GM18511 (cell line): ENCODE results near the gene LRSAM1.

ENCODE experiments used
- ATAC-seq: cut with Tn5 transposase; IDR thresholded peaks from one replicate; pipeline ENCODE4 v1.9.1; 2021; ENCODE audit warnings: mild to moderate bottlenecking, moderate library complexity; ENCODE audit not compliant: unreplicated experiment

LRSAM1 gene

GRCh38 chr9:127529671-127530070 lies 78.4 kb downstream of the LRSAM1 start:
- no peak for ATAC-seq

GRCh38 chr9:127530206-127530941 lies 79.1 kb downstream of the LRSAM1 start:
- no peak for ATAC-seq

- no peak for ATAC-seq
Measured at GRCh38 chr9:127531676-127532075, 80.4 kb downstream of the LRSAM1 start.

GRCh38 chr9:127534250-127534906 lies 83.1 kb downstream of the LRSAM1 start:
- no peak for ATAC-seq

- ATAC-seq = no peak
Measured at GRCh38 chr9:127534931-127535330, 83.6 kb downstream of the LRSAM1 start.

GRCh38 chr9:127535396-127535795 lies 84.1 kb downstream of the LRSAM1 start:
- no peak for ATAC-seq

GRCh38 chr9:127535834-127536233 lies 84.5 kb downstream of the LRSAM1 start:
- no peak for ATAC-seq

- ATAC-seq = no peak
Measured at GRCh38 chr9:127536499-127536898, 85.2 kb downstream of the LRSAM1 start.

GRCh38 chr9:127537014-127537413 lies 85.7 kb downstream of the LRSAM1 start:
- no peak for ATAC-seq

- no peak for ATAC-seq
Measured at GRCh38 chr9:127537792-127538191, 86.5 kb downstream of the LRSAM1 start.

- no peak for ATAC-seq
Measured at GRCh38 chr9:127538849-127539258, 87.5 kb downstream of the LRSAM1 start.

- ATAC-seq = no peak
Measured at GRCh38 chr9:127539259-127539981, 88.1 kb downstream of the LRSAM1 start.

GRCh38 chr9:127539982-127540663 lies 88.8 kb downstream of the LRSAM1 start:
- no peak for ATAC-seq

- ATAC-seq = no peak
Measured at GRCh38 chr9:127540664-127541041, 89.3 kb downstream of the LRSAM1 start.

- no peak for ATAC-seq
Measured at GRCh38 chr9:127541176-127541575, 89.9 kb downstream of the LRSAM1 start.

- ATAC-seq = no peak
Measured at GRCh38 chr9:127541865-127542264, 90.6 kb downstream of the LRSAM1 start.

GRCh38 chr9:127543221-127543620 lies 91.9 kb downstream of the LRSAM1 start:
- ATAC-seq = no peak

GRCh38 chr9:127543973-127544533 lies 92.7 kb downstream of the LRSAM1 start:
- ATAC-seq = no peak

- ATAC-seq = no peak
Measured at GRCh38 chr9:127545196-127546124, 94.2 kb downstream of the LRSAM1 start.
